ENCODE data around the gene KAT6B. TPM values are rescaled to one million over a fixed set of nuclear protein-coding genes. Genes with fewer than 3 reads are reported as not detected.

Gene KAT6B
- total and polyA plus RNA-seq, 2 of the 8 experiments (the other 6 are each of a cell fraction or from before 2014, with no cell fraction given): 7.3 to 30.8 TPM

DNA sequence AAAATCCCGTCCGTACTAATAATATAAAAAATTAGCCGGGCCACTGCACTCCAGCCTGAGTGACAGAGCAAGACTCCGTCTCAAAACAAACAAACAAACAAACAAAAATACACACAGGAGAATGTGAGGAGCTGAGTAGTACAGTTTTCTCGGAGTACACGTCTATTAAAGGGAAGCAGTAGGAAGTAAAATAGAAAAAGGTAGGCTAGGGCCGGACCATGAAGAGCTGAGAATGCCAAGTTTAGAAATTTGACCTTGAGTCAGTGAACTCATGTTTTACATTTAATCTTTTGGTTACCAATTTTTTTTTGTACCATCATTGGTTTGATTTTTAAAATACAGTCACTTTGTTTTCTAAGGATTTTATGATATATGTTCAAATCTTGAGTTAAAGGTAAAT lies 64.1 kb downstream of the KAT6B start:
- H3K56ac ChIP-seq (replicated peaks; ENCODE audit: insufficient read length, low read depth, low read length): no peak overlapping the region
- H2BK20ac ChIP-seq (ENCODE audit: low read length): no peak overlapping the region
- H3K23ac ChIP-seq (ENCODE audit: insufficient read length): no peak overlapping the region
- no peaks in the 10 kb centered on the region for H3K36me3 ChIP-seq (ENCODE audit: control insufficient read depth in 2 of 4, insufficient read depth in 4 of 4, low read length in 3 of 4)
- H3K18ac ChIP-seq (ENCODE audit: extremely low read depth, low read length): no peak overlapping the region
- no peak overlapping the region for H2BK5ac ChIP-seq (ENCODE audit: low read depth, low read length)
- no peak overlapping the region for H3K27ac ChIP-seq (ENCODE audit: low read depth, low read length)
- H3K23me2 ChIP-seq (ENCODE audit: low read depth, low read length): no peaks in the 10 kb centered on the region
- no peak for DNase-seq (ENCODE audit: low read depth in 1 of 2, low spot score in 2 of 2)
- H3K27me3 ChIP-seq (replicated peaks in 1 of 4; ENCODE audit: control insufficient read depth in 3 of 4, extremely low read depth in 1 of 4, insufficient read depth in 3 of 4, low read length in 3 of 4): no peaks in the 10 kb centered on the region
- no peak for FAIRE-seq
- no peaks in the 10 kb centered on the region for H3K4me1 ChIP-seq (replicated peaks in 1 of 4; ENCODE audit: control insufficient read depth in 3 of 4, insufficient read depth in 4 of 4, low read length in 3 of 4)
- no peak overlapping the region for H3K4ac ChIP-seq (replicated peaks; ENCODE audit: insufficient read length, low read depth, low read length)
- H3K9me3 ChIP-seq (ENCODE audit: insufficient read depth in 2 of 2, low read depth in 1 of 2, low read length in 1 of 2): no peaks in the 10 kb centered on the region
- H3K4me3 ChIP-seq (ENCODE audit: extremely low read depth in 1 of 4, insufficient read depth in 2 of 4, low read depth in 3 of 4, low read length in 4 of 4): no peak overlapping the region
- 94% methylated on average over 7 of the region's 7 CpGs; no CpG with 5 or more reads in 1 of the 2 experiments for WGBS, 2 experiments (ENCODE audit: extremely low coverage in 1 of 2, insufficient coverage in 1 of 2, insufficient read length in 1 of 2, insufficient replicate concordance in 2 of 2, low coverage in 1 of 2, low lambda C conversion rate in 2 of 2, missing lambda C conversion rate in 1 of 2)
- no peak overlapping the region for H2AFZ ChIP-seq (ENCODE audit: low read length)
- CTCF ChIA-PET (ENCODE audit: partially characterized antibody): interaction anchor here (0.9 to 1.6 kb wide), 2 partner anchors 16 to 114 kb away, joined by 3 to 5 read pairs; no protein-coding TSS in a partner anchor
- peaks cover 0 to 19% of the 10 kb centered on the region in 2 experiments; a peak in 2 of 4 replicates for H3K79me2 ChIP-seq (ENCODE audit: control insufficient read depth in 1 of 2, insufficient read depth in 2 of 2, low read length in 2 of 2)
- TF ChIP-seq BRCA1 (IDR thresholded peaks at IDR 0.05; ENCODE audit: low read depth, low read length) (no peak), POU5F1 (IDR thresholded peaks at IDR 0.05; ENCODE audit: low read depth, low read length) (no peak), CHD1 (IDR thresholded peaks at IDR 0.05; ENCODE audit: low read depth, low read length) (no peak)
- H4K20me1 ChIP-seq (replicated peaks in 1 of 2; ENCODE audit: control insufficient read depth in 1 of 2, insufficient read depth in 2 of 2, low read length in 2 of 2): peaks cover 0 to 2% of the 10 kb centered on the region in 2 experiments
- H2BK12ac ChIP-seq (ENCODE audit: low read depth, low read length): no peak overlapping the region
- H2BK15ac ChIP-seq (ENCODE audit: low read length): no peak overlapping the region
- H3K9ac ChIP-seq (replicated peaks in 1 of 4; ENCODE audit: extremely low read depth in 1 of 4, low read depth in 3 of 4, low read length in 3 of 4): no peak overlapping the region
- no peaks in the 10 kb centered on the region; the same call in 1 of the 2 replicates for H3K79me1 ChIP-seq (ENCODE audit: low read depth, low read length)
- no peak overlapping the region for H4K8ac ChIP-seq (ENCODE audit: extremely low read depth, insufficient read depth, low read length)
- H3K4me2 ChIP-seq (ENCODE audit: insufficient read depth in 1 of 2, low read depth in 2 of 2, low read length in 2 of 2): no peak overlapping the region
- POLR2A ChIA-PET (ENCODE audit: partially characterized antibody): no interaction called here
- no peak overlapping the region for H2AK5ac ChIP-seq (ENCODE audit: low read depth, low read length)
- H2BK120ac ChIP-seq (replicated peaks; ENCODE audit: low read depth, low read length): no peak overlapping the region
- H4K91ac ChIP-seq (replicated peaks; ENCODE audit: insufficient read length, low read length): no peak overlapping the region
- H4K5ac ChIP-seq (ENCODE audit: insufficient read length, low read depth, low read length): no peak overlapping the region
- no peak overlapping the region for H3K14ac ChIP-seq (ENCODE audit: insufficient read length)

All from H1 (cell line).